ENCODE data around the gene CREBBP.

The CREBBP gene

GRCh38 chr16:3681206-3681605, 199.3 kb downstream of the CREBBP start:
- H3K9me3 Mint-ChIP-seq, result no peaks in the 10 kb centered on the region
- no peak overlapping the region for H3K27ac Mint-ChIP-seq
- H3K36me3 Mint-ChIP-seq, result peaks cover 78% of the 10 kb centered on the region
- H3K27me3 Mint-ChIP-seq, result no peaks in the 10 kb centered on the region
- no peak for ATAC-seq
- H3K4me1 Mint-ChIP-seq, result no peaks in the 10 kb centered on the region
- no peak overlapping the region for H3K4me3 Mint-ChIP-seq

DNA sequence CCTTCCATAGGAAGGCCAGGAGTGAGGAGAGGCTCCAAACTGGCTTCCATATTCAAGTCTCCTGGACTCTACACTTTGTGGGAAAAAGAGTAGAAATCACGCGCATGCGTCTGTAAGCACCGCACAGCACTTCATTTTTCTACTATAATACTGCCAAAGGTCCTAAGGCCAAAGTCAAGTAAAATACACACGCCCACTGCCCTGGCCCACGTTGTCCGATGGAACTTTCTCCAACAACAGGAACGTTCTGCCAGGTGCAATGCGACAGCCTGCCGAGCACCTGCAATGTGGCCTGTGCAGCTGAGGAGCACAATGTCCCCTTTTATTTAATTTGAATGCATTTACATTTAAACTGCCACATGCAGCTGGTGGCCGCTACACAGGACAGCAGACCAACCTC, 202.5 kb downstream of the CREBBP start:
- H3K27ac Mint-ChIP-seq, result no peak overlapping the region
- no peak for ATAC-seq
- no peaks in the 10 kb centered on the region for H3K4me1 Mint-ChIP-seq
- no peaks in the 10 kb centered on the region for H3K27me3 Mint-ChIP-seq
- peaks cover 77% of the 10 kb centered on the region for H3K36me3 Mint-ChIP-seq
- no peaks in the 10 kb centered on the region for H3K9me3 Mint-ChIP-seq
- no peak overlapping the region for H3K4me3 Mint-ChIP-seq

- Mint-ChIP-seq H3K4me3 (no peak overlapping the region), H3K4me1 (no peaks in the 10 kb centered on the region), H3K27me3 (no peaks in the 10 kb centered on the region), H3K36me3 (peaks cover 73% of the 10 kb centered on the region), H3K27ac (no peak overlapping the region), H3K9me3 (no peaks in the 10 kb centered on the region)
- no peak for ATAC-seq
Measured at GRCh38 chr16:3675601-3676130, 204.8 kb downstream of the CREBBP start.

Data from stimulated activated memory B cell treated with anti-CD40 and anti-IgM and Interleukin-4, amounts not matched to agents 10 μg/mL and 1 μg/mL and 100 μg/mL, for 72 hours (primary cell).